OCI-LY3 (cell line): ENCODE measurements around the gene PDE4D.

Source experiments
- H2AFZ ChIP-seq: fragments of 200-600, 300-600 bp; shearing (Covaris generic); 2 replicates; pipeline ENCODE4 v1.6.0; 2014; ENCODE audit warnings: antibody characterized with exemption, low read depth, low read length
- H3K27ac ChIP-seq: fragments of 200-600, 300-600 bp; sonication (generic); 2 replicates; pipeline ENCODE4 v1.5.1; 2014; ENCODE audit warnings: mild to moderate bottlenecking, low read length, moderate library complexity, mixed read lengths
- H3K27me3 ChIP-seq: fragments of 200-600, 300-600 bp; sonication (generic); 2 replicates; pipeline ENCODE4 v1.6.1; 2014; ENCODE audit warnings: low read depth, low read length, mixed read lengths
- H3K36me3 ChIP-seq: fragments of 200-600, 300-600 bp; sonication (generic); replicated peaks from 2 replicates; pipeline ENCODE3; 2014; ENCODE audit warnings: low read depth, low read length, mixed read lengths
- H3K4me1 ChIP-seq: fragments of 300-600, 200-600 bp; sonication (generic); 2 replicates; pipeline ENCODE4 v1.6.1; 2014; ENCODE audit warnings: low read length, mixed read lengths
- H3K4me2 ChIP-seq: fragments of 200-600, 300-600 bp; sonication (generic); 2 replicates; pipeline ENCODE4 v1.6.1; 2014; ENCODE audit warnings: low read length, mixed read lengths
- H3K4me3 ChIP-seq: fragments of 300-600, 200-600 bp; sonication (generic); 2 replicates; pipeline ENCODE4 v1.5.1; 2014; ENCODE audit warnings: antibody characterized with exemption, mild to moderate bottlenecking, low read length, moderate library complexity
- H3K79me2 ChIP-seq: fragments of 300-600, 200-600 bp; shearing (Covaris generic); 2 replicates; pipeline ENCODE4 v1.6.1; 2014; ENCODE audit warnings: mild to moderate bottlenecking, low read length, mixed read lengths
- H3K9ac ChIP-seq: fragments of 300-600, 200-600 bp; shearing (Covaris generic); 2 replicates; pipeline ENCODE4 v1.6.0; 2014; ENCODE audit warnings: mild to moderate bottlenecking, low read length, moderate library complexity
- H3K9me3 ChIP-seq: fragments of 200-600, 300-600 bp; shearing (Covaris generic); 2 replicates; pipeline ENCODE4 v1.6.1; 2014; ENCODE audit warnings: low read length, mixed read lengths; ENCODE audit not compliant: insufficient read depth
- H4K20me1 ChIP-seq: fragments of 200-600, 300-600 bp; sonication (generic); 2 replicates; pipeline ENCODE4 v1.6.1; 2016; ENCODE audit warnings: low read length, mixed read lengths; ENCODE audit not compliant: insufficient read depth
- EZH2phosphoT487 ChIP-seq: fragments of 200-600 bp; shearing (Covaris generic); IDR thresholded peaks from 2 replicates; pipeline ENCODE4 v1.6.1; 2018; ENCODE audit warnings: antibody characterized with exemption, mixed run types, low read depth
- TF ChIP-seq, protein P1 (sequence below): fragments of 200-600, 300-600 bp; sonication (generic); IDR thresholded peaks from 2 replicates; pipeline ENCODE4 v1.5.1; 2014; ENCODE audit warnings: antibody characterized with exemption, low read length, low read depth

The PDE4D gene

DNA sequence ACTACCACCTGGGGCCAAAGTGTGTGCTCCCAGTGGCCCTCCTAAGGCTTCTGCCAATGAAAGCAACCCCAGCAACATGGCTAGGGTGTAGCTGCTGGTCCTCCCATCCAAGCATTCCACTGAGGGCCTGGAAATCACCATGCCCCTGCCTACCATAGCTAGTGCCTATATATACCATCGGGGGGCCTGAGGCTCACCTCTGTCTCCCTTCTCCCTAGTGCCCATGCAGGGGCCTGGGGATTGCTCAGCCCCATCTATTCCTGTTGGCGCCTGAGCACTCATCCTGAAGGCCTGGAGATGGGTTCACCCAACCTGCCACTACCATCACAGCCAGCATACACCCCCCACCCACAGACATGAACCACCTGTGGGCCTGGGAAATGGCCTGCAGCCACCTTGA is 943.3 kb downstream of the PDE4D start:
- H3K9ac ChIP-seq = no peak overlapping the region
- H3K27ac ChIP-seq = no peak overlapping the region
- H3K4me2 ChIP-seq = no peak overlapping the region
- no peaks in the 10 kb centered on the region for H3K9me3 ChIP-seq
- no peaks in the 10 kb centered on the region for H3K79me2 ChIP-seq
- H3K4me1 ChIP-seq = no peaks in the 10 kb centered on the region
- TF ChIP-seq, protein P1, sequence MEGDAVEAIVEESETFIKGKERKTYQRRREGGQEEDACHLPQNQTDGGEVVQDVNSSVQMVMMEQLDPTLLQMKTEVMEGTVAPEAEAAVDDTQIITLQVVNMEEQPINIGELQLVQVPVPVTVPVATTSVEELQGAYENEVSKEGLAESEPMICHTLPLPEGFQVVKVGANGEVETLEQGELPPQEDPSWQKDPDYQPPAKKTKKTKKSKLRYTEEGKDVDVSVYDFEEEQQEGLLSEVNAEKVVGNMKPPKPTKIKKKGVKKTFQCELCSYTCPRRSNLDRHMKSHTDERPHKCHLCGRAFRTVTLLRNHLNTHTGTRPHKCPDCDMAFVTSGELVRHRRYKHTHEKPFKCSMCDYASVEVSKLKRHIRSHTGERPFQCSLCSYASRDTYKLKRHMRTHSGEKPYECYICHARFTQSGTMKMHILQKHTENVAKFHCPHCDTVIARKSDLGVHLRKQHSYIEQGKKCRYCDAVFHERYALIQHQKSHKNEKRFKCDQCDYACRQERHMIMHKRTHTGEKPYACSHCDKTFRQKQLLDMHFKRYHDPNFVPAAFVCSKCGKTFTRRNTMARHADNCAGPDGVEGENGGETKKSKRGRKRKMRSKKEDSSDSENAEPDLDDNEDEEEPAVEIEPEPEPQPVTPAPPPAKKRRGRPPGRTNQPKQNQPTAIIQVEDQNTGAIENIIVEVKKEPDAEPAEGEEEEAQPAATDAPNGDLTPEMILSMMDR = no peak
- no peak for TF ChIP-seq EZH2phosphoT487
- H3K4me3 ChIP-seq = no peak overlapping the region
- H4K20me1 ChIP-seq = no peaks in the 10 kb centered on the region
- H3K27me3 ChIP-seq = no peaks in the 10 kb centered on the region
- no peaks in the 10 kb centered on the region for H3K36me3 ChIP-seq
- no peak overlapping the region for H2AFZ ChIP-seq

GRCh38 chr5:58946230-58946629 is 947.3 kb downstream of the PDE4D start:
- TF ChIP-seq EZH2phosphoT487 = no peak
- TF ChIP-seq, protein P1 = no peak
- Histone ChIP-seq H3K9ac (no peak overlapping the region), H4K20me1 (no peaks in the 10 kb centered on the region), H3K79me2 (no peaks in the 10 kb centered on the region), H3K27me3 (no peaks in the 10 kb centered on the region), H3K4me1 (no peaks in the 10 kb centered on the region), H3K4me2 (no peak overlapping the region), H3K4me3 (no peak overlapping the region), H3K9me3 (no peaks in the 10 kb centered on the region), H2AFZ (no peak overlapping the region), H3K27ac (no peak overlapping the region), H3K36me3 (no peaks in the 10 kb centered on the region)

DNA sequence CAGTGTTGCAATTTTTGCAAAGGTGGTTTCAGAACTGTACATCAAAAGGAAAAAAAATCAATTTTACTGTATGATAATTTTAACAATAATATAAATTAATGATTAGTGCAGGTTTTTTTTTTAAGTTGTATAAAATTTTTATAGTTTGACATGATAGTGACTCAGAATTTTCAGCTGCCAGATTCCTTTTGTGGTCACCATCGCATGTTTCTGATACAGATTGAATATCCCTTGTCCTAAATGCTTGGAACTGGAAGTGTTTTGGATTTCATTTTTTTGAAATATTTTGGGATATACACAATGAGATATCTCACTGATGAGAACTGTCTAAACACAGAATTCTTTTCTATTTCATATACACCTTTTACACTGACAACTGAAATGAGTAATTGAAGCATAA is 949.3 kb downstream of the PDE4D start:
- TF ChIP-seq, protein P1 = no peak
- no peak for TF ChIP-seq EZH2phosphoT487
- no peak overlapping the region for H2AFZ ChIP-seq

GRCh38 chr5:58940446-58940845 is 953.1 kb downstream of the PDE4D start:
- H3K79me2 ChIP-seq = no peaks in the 10 kb centered on the region
- H2AFZ ChIP-seq = no peak overlapping the region
- no peak overlapping the region for H3K27ac ChIP-seq
- H3K36me3 ChIP-seq = no peaks in the 10 kb centered on the region
- no peak overlapping the region for H3K4me3 ChIP-seq
- H3K27me3 ChIP-seq = no peaks in the 10 kb centered on the region
- H3K9me3 ChIP-seq = no peaks in the 10 kb centered on the region
- H3K9ac ChIP-seq = no peak overlapping the region
- H3K4me1 ChIP-seq = peaks cover 13% of the 10 kb centered on the region
- TF ChIP-seq, protein P1 = no peak
- no peak for TF ChIP-seq EZH2phosphoT487
- no peak overlapping the region for H3K4me2 ChIP-seq
- no peaks in the 10 kb centered on the region for H4K20me1 ChIP-seq

More for the DNA sequence above, 949.3 kb downstream of the PDE4D start:
- H3K27ac ChIP-seq = no peak overlapping the region
- no peaks in the 10 kb centered on the region for H3K79me2 ChIP-seq
- H3K4me2 ChIP-seq = no peak overlapping the region
- no peaks in the 10 kb centered on the region for H3K4me1 ChIP-seq
- H4K20me1 ChIP-seq = no peaks in the 10 kb centered on the region
- no peaks in the 10 kb centered on the region for H3K9me3 ChIP-seq
- H3K36me3 ChIP-seq = no peaks in the 10 kb centered on the region
- no peaks in the 10 kb centered on the region for H3K27me3 ChIP-seq
- H3K4me3 ChIP-seq = no peak overlapping the region
- H3K9ac ChIP-seq = no peak overlapping the region
